ENCODE results near the gene CLTB.

The CLTB gene

GRCh38 chr5:176365351-176366231 lies 50.7 kb downstream of the CLTB start, which contains the start of gene ARL10:
Gene ARL10, plus strand, starts transcription at chr5:176365487. Its CDS starts 77 bp downstream, at chr5:176365564.
- no peaks in the 10 kb centered on the region for H3K9me3 ChIP-seq (ENCODE audit: insufficient read depth, low read length)
- H3K9ac ChIP-seq (ENCODE audit: insufficient read length, low read depth) = peak within 1 kb of the TSS; percentile 85
- H3K4me3 ChIP-seq (ENCODE audit: insufficient read length, low read depth) = peak within 1 kb of the TSS; percentile 72
- H3K36me3 ChIP-seq (ENCODE audit: insufficient read depth, insufficient read length, low read length) = peaks cover 26% of the 10 kb centered on the region
- peaks cover 2% of the 10 kb centered on the region for H3K4me1 ChIP-seq (ENCODE audit: insufficient read depth, insufficient read length)
- no peak for TF ChIP-seq YY1 (IDR thresholded peaks at IDR 0.05; ENCODE audit: insufficient read depth, insufficient read length)
- TF ChIP-seq SUZ12 (IDR thresholded peaks at IDR 0.05; ENCODE audit: extremely low read depth, insufficient read depth, insufficient read length) = no peak
- TF ChIP-seq ZNF274 (IDR thresholded peaks at IDR 0.05; ENCODE audit: low read depth, low read length) = no peak
- no peak for DNase-seq (ENCODE audit: low read depth, low spot score)
- peaks cover 50% of the 10 kb centered on the region for H3K27me3 ChIP-seq (ENCODE audit: insufficient read depth, insufficient read length)

- no peak for DNase-seq (ENCODE audit: low read depth, low spot score)
- H3K4me3 ChIP-seq (ENCODE audit: insufficient read length, low read depth) = peak overlapping the region; percentile 72
- peaks cover 50% of the 10 kb centered on the region for H3K27me3 ChIP-seq (ENCODE audit: insufficient read depth, insufficient read length)
- H3K9ac ChIP-seq (ENCODE audit: insufficient read length, low read depth) = peak overlapping the region; percentile 56
- peaks cover 22% of the 10 kb centered on the region for H3K36me3 ChIP-seq (ENCODE audit: insufficient read depth, insufficient read length, low read length)
- no peaks in the 10 kb centered on the region for H3K9me3 ChIP-seq (ENCODE audit: insufficient read depth, low read length)
- TF ChIP-seq YY1 (IDR thresholded peaks at IDR 0.05; ENCODE audit: insufficient read depth, insufficient read length) = no peak
- no peak for TF ChIP-seq ZNF274 (IDR thresholded peaks at IDR 0.05; ENCODE audit: low read depth, low read length)
- no peak for TF ChIP-seq SUZ12 (IDR thresholded peaks at IDR 0.05; ENCODE audit: extremely low read depth, insufficient read depth, insufficient read length)
- peaks cover 2% of the 10 kb centered on the region for H3K4me1 ChIP-seq (ENCODE audit: insufficient read depth, insufficient read length)
These were observed 51.5 kb downstream of the CLTB start for GRCh38 chr5:176364765-176365350.

GRCh38 chr5:176362233-176362490 lies 54.2 kb downstream of the CLTB start:
- peaks cover 50% of the 10 kb centered on the region for H3K27me3 ChIP-seq (ENCODE audit: insufficient read depth, insufficient read length)
- no peak for DNase-seq (ENCODE audit: low read depth, low spot score)
- H3K36me3 ChIP-seq (ENCODE audit: insufficient read depth, insufficient read length, low read length) = peaks cover 26% of the 10 kb centered on the region
- no peaks in the 10 kb centered on the region for H3K9me3 ChIP-seq (ENCODE audit: insufficient read depth, low read length)
- peaks cover 6% of the 10 kb centered on the region for H3K4me1 ChIP-seq (ENCODE audit: insufficient read depth, insufficient read length)
- peak overlapping the region; percentile 90 for H3K4me3 ChIP-seq (ENCODE audit: insufficient read length, low read depth)
- no peak for TF ChIP-seq YY1 (IDR thresholded peaks at IDR 0.05; ENCODE audit: insufficient read depth, insufficient read length)
- no peak for TF ChIP-seq SUZ12 (IDR thresholded peaks at IDR 0.05; ENCODE audit: extremely low read depth, insufficient read depth, insufficient read length)
- no peak for TF ChIP-seq ZNF274 (IDR thresholded peaks at IDR 0.05; ENCODE audit: low read depth, low read length)
- H3K9ac ChIP-seq (ENCODE audit: insufficient read length, low read depth) = peak overlapping the region; percentile 36

DNA sequence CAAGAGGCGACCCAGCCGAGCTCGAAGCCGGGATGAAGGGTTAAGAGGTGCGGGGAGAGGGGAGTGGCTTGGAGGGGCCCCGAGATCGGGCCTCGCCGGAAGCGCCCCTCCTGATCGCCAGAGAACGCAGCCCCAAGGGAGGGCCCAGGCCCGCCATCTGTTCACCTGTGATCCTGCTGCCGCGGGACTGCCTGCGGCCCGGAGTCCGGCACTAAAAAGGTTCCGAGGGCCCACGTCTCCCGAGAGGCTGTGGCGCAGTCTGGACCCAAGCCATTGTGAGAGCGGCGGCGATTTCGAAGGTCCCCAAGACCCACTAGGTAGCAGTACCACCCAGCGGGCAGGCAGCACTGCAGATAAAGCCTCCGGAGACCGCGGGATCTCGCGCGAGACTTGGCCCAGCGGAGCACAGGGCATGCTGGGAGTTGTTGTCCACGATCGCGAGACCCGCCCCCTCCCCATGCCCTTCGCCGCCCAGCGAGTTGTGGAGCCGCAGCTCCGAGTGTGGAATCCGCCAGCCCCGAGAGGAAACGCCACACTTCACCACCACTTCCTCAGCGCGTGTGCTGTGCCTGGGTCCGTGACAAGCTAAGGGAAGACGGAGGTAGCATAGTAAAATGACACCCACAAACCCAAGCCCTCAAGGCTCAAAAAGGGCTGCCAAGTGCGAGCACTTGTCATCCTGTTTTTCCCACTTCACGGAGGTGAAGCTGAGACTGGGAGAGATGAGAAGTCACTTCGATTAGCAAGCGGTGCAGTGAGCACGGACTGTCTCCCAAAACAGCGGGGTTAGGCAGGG lies 54.7 kb downstream of the CLTB start, which contains the start of gene KIAA1191:
Gene KIAA1191, minus strand, starts transcription at position 328 of the 796 bp plus-strand sequence. CDS start 2,256 bp downstream, outside the sequence.
- TF ChIP-seq ZNF274 (IDR thresholded peaks at IDR 0.05; ENCODE audit: low read depth, low read length) = no peak
- TF ChIP-seq SUZ12 (IDR thresholded peaks at IDR 0.05; ENCODE audit: extremely low read depth, insufficient read depth, insufficient read length) = no peak
- no peak for TF ChIP-seq YY1 (IDR thresholded peaks at IDR 0.05; ENCODE audit: insufficient read depth, insufficient read length)
- Histone ChIP-seq H3K9me3 (ENCODE audit: insufficient read depth, low read length) (no peaks in the 10 kb centered on the region), H3K4me3 (ENCODE audit: insufficient read length, low read depth) (peak within 1 kb of the TSS; percentile 90), H3K4me1 (ENCODE audit: insufficient read depth, insufficient read length) (peaks cover 6% of the 10 kb centered on the region), H3K9ac (ENCODE audit: insufficient read length, low read depth) (peak within 1 kb of the TSS; percentile 93), H3K27me3 (ENCODE audit: insufficient read depth, insufficient read length) (peaks cover 48% of the 10 kb centered on the region), H3K36me3 (ENCODE audit: insufficient read depth, insufficient read length, low read length) (peaks cover 27% of the 10 kb centered on the region)
- peak; percentile 66 for DNase-seq (ENCODE audit: low read depth, low spot score)

DNA sequence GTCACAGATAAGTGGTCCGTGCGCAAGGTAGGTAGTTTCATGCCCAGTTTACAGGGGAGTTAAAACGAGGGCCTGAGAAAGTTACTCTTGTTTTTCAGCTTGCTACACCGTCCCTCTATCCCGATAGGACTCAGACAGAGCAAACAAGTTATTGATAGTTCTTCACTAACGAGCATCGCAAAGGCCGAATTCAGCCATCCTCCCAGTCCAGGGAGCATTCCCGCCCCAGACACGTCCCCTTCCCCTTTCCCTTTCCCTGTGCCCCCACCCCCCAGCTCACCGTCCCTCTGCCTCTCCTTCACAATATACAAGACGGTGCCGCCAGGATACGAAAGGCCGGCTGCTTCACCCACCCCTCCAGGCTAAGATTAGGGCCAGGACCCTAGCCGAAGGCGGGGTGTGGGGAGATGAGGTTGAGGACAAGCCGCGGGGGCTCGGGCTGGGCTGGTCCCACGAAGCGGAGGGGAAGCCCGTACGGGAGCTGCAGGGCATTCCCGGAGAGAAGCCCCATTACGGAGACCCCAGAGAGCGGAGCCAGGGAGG lies 55.4 kb downstream of the CLTB start:
- H3K36me3 ChIP-seq (ENCODE audit: insufficient read depth, insufficient read length, low read length) = peaks cover 30% of the 10 kb centered on the region
- H3K9me3 ChIP-seq (ENCODE audit: insufficient read depth, low read length) = no peaks in the 10 kb centered on the region
- no peak for DNase-seq (ENCODE audit: low read depth, low spot score)
- H3K27me3 ChIP-seq (ENCODE audit: insufficient read depth, insufficient read length) = peaks cover 41% of the 10 kb centered on the region
- peak overlapping the region; percentile 90 for H3K4me3 ChIP-seq (ENCODE audit: insufficient read length, low read depth)
- peaks cover 6% of the 10 kb centered on the region for H3K4me1 ChIP-seq (ENCODE audit: insufficient read depth, insufficient read length)
- H3K9ac ChIP-seq (ENCODE audit: insufficient read length, low read depth) = peak overlapping the region; percentile 93
- TF ChIP-seq SUZ12 (IDR thresholded peaks at IDR 0.05; ENCODE audit: extremely low read depth, insufficient read depth, insufficient read length) (no peak), ZNF274 (IDR thresholded peaks at IDR 0.05; ENCODE audit: low read depth, low read length) (no peak), YY1 (IDR thresholded peaks at IDR 0.05; ENCODE audit: insufficient read depth, insufficient read length) (no peak)

- TF ChIP-seq ZNF274 (IDR thresholded peaks at IDR 0.05; ENCODE audit: low read depth, low read length) (no peak), YY1 (IDR thresholded peaks at IDR 0.05; ENCODE audit: insufficient read depth, insufficient read length) (no peak), SUZ12 (IDR thresholded peaks at IDR 0.05; ENCODE audit: extremely low read depth, insufficient read depth, insufficient read length) (no peak)
- H3K9me3 ChIP-seq (ENCODE audit: insufficient read depth, low read length) = no peaks in the 10 kb centered on the region
- DNase-seq (ENCODE audit: low read depth, low spot score) = no peak
- H3K4me1 ChIP-seq (ENCODE audit: insufficient read depth, insufficient read length) = peaks cover 3% of the 10 kb centered on the region
- peaks cover 44% of the 10 kb centered on the region for H3K36me3 ChIP-seq (ENCODE audit: insufficient read depth, insufficient read length, low read length)
- no peak overlapping the region for H3K4me3 ChIP-seq (ENCODE audit: insufficient read length, low read depth)
- no peak overlapping the region for H3K9ac ChIP-seq (ENCODE audit: insufficient read length, low read depth)
- peaks cover 28% of the 10 kb centered on the region for H3K27me3 ChIP-seq (ENCODE audit: insufficient read depth, insufficient read length)
These were observed 56.7 kb downstream of the CLTB start for GRCh38 chr5:176359658-176360057.

Measured in NT2/D1 (cell line).